SKM-1 (cell line): ENCODE measurements around the gene MMP25.

Source experiments
- DNase-seq: peaks from one replicate; lab custom pipeline; 2025; ENCODE audit not compliant: unreplicated experiment; lab: John Stamatoyannopoulos, UW

MMP25 gene

GRCh38 chr16:3045758-3046640 lies at the start of gene MMP25:
TSS of gene MMP25 (plus strand) at chr16:3046561. CDS start at chr16:3046918, 357 bp downstream.
- no peak for DNase-seq

GRCh38 chr16:2999929-3000328 lies 46.4 kb upstream of the MMP25 start:
- DNase-seq = no peak

GRCh38 chr16:3000540-3000939 lies 45.8 kb upstream of the MMP25 start:
- DNase-seq = no peak

GRCh38 chr16:3001316-3001715 lies 45.0 kb upstream of the MMP25 start:
- DNase-seq = no peak

- peak; percentile 98 for DNase-seq
Observed at GRCh38 chr16:3003582-3004270, 42.6 kb upstream of the MMP25 start.

- DNase-seq = no peak
Observed at GRCh38 chr16:3004319-3004718, 42.0 kb upstream of the MMP25 start.

- DNase-seq = no peak
Observed at GRCh38 chr16:3004781-3005284, 41.5 kb upstream of the MMP25 start.

- DNase-seq = peak; percentile 21
Observed at GRCh38 chr16:3007059-3007956, 39.1 kb upstream of the MMP25 start.

GRCh38 chr16:3007957-3008689 lies 38.2 kb upstream of the MMP25 start:
- DNase-seq = peak; percentile 56

- no peak for DNase-seq
Observed at GRCh38 chr16:3008690-3009037, 37.7 kb upstream of the MMP25 start.

- no peak for DNase-seq
Observed at GRCh38 chr16:3009568-3010390, 36.6 kb upstream of the MMP25 start.

GRCh38 chr16:3010510-3010909 lies 35.9 kb upstream of the MMP25 start:
- DNase-seq = no peak

- DNase-seq = no peak
Observed at GRCh38 chr16:3012246-3012645, 34.1 kb upstream of the MMP25 start.

- DNase-seq = no peak
Observed at GRCh38 chr16:3012828-3013420, 33.4 kb upstream of the MMP25 start, which contains the start of gene CLDN9. TSS of gene CLDN9 (plus strand) at chr16:3012923. CDS start at chr16:3013363, 440 bp downstream.

GRCh38 chr16:3013491-3013951 lies 32.8 kb upstream of the MMP25 start:
- DNase-seq = no peak

- DNase-seq = no peak
Observed at GRCh38 chr16:3013998-3014690, 32.2 kb upstream of the MMP25 start.

- DNase-seq = no peak
Observed at GRCh38 chr16:3014971-3015370, 31.4 kb upstream of the MMP25 start.

- no peak for DNase-seq
Observed at GRCh38 chr16:3015865-3016521, 30.4 kb upstream of the MMP25 start.
